GM08714 (cell line): ENCODE data around the gene PON2.

Source experiments
- H3K4me3 ChIP-seq: fragments of 200-500 bp; sonication (Bioruptor generic); 2 replicates; pipeline ENCODE4 v1.5.1; 2014; ENCODE audit warnings: mild to moderate bottlenecking, low read length, inconsistent platforms
- ZNF274 ChIP-seq: IDR thresholded peaks from 2 replicates; pipeline ENCODE4 v1.6.1; 2012; ENCODE audit warnings: mild to moderate bottlenecking, low read depth, low read length

PON2 gene

DNA sequence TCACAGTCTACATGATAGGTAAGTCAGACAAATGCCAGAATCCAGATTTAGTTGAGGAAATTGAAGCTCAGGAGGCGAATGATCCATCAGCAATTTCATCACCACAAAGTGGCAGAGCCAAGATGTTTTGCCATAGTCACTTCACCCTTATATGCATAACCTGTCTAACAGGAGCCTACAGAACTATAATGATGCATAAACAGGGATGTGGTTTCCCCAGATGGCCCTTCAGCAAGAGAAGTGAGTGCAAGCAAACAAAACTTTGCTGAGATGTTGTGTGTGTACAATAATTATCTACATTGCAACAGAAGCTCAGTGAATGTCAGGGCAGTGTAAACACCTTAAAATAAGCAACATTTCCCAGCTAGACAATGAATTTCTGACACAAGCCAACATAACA lies 67.2 kb downstream of the PON2 start:
- no peak for TF ChIP-seq ZNF274
- H3K4me3 ChIP-seq, result no peak overlapping the region

DNA sequence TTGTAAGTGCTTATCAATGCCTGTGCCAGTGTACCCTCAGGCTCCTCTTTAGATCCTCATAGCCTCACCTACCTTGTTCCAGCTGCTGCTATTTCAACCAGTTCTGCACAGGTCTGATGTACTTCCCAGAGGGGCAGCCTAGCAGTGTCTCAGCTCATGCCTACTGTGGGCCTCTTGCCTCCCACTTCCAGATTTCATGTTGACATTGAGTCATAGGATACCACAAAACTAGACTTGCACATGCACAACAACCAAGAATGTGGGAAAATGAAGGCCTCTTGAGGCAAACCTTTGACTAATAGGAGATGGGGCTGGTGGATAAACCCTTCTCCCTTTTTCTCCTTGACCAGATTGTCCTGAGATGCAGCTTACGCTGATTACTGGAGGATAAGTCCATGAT lies 69.7 kb downstream of the PON2 start:
- H3K4me3 ChIP-seq, result no peak overlapping the region
- no peak for TF ChIP-seq ZNF274

DNA sequence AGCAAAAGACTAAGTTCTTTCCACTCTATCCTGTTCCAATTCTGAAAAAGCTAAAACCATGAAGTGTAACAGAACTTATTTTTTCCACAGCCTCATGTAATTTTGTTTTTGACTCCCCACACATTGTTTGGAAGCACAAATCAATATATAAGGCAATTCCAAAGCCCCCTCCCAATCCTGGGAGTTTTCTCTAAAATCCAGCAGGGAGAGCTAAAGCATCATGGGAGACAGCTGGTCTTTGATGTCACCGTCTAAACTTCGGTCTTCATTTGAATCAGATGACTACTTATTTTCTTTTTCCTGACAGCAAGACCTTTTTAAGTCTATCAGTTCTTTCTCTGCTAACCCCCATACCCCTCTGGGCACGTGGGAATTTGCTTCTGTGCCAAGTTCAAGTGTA lies 77.2 kb downstream of the PON2 start:
- no peak overlapping the region for H3K4me3 ChIP-seq
- TF ChIP-seq ZNF274, result no peak
